HepG2 (cell line): ENCODE data around the gene CAND1. TPM values are rescaled to one million over a fixed set of nuclear protein-coding genes. Genes with fewer than 3 reads are reported as not detected.

Source experiments
- AKNA ChIP-seq: sonication (generic); formaldehyde crosslinking; IDR thresholded peaks from 2 replicates; pipeline ENCODE4 v1.4.0; 2020; ENCODE audit warnings: missing genetic modification reagents, borderline replicate concordance
- BCL6 ChIP-seq: IDR thresholded peaks from 2 replicates; pipeline ENCODE4 v1.6.1; 2016; ENCODE audit warnings: missing genetic modification reagents, missing compliant biosample characterization
- ELF3 ChIP-seq: IDR thresholded peaks from 2 replicates; pipeline ENCODE4 v1.6.1; 2016; ENCODE audit warnings: missing genetic modification reagents, missing compliant biosample characterization
- TFDP1 ChIP-seq: IDR thresholded peaks from 2 replicates; pipeline ENCODE4 v1.6.1; 2016; ENCODE audit warnings: missing compliant biosample characterization, missing genetic modification reagents, borderline replicate concordance
- THAP7 ChIP-seq: sonication (generic); formaldehyde crosslinking; IDR thresholded peaks from 2 replicates; pipeline ENCODE4 v1.8.1; 2023; ENCODE audit warnings: mild to moderate bottlenecking, missing genetic modification reagents
- ZFP41 ChIP-seq: sonication (generic); formaldehyde crosslinking; IDR thresholded peaks from 2 replicates; pipeline ENCODE4 v1.4.0; 2020; ENCODE audit warnings: mild to moderate bottlenecking, missing genetic modification reagents, borderline replicate concordance
- ZNF280B ChIP-seq: sonication (generic); formaldehyde crosslinking; IDR thresholded peaks from 2 replicates; pipeline ENCODE4 v1.5.0; 2020; ENCODE audit warnings: missing genetic modification reagents, mild to moderate bottlenecking, borderline replicate concordance
- polyA plus RNA-seq, 8 experiments: library from polyadenylated mRNA; depleted of rRNA in 3 of 8; stranded (reverse) in 7 of 8; unstranded in 1 of 8; fragments of >200 nt; fragmentation: Illumina TruSeq in 4 of 8; extraction: Trizol in 4 of 8; gene quantifications; 2 replicates each; pipeline versions ENCODE4 v1.2.1 to v1.2.3, GENCODE V29; 2011 to 2016; ENCODE audit warnings: low read depth in 4 of 8, missing spikeins in 1 of 8, mixed read lengths in 1 of 8; ENCODE audit not compliant: insufficient read depth in 1 of 8
- total RNA-seq, 5 experiments: library from RNA; depleted of rRNA; stranded (reverse); fragments of >200 nt; fragmentation: Illumina TruSeq; extraction: Trizol; gene quantifications; 2 replicates each; pipeline ENCODE4 v1.2.3, GENCODE V29; 2016; ENCODE audit warnings: low read depth in 1 of 5
- TF ChIP-seq, protein P1 (sequence below), 2 experiments: sonication (generic) in 1 of 2; formaldehyde crosslinking in 1 of 2; IDR thresholded peaks; 2 replicates each; pipeline versions ENCODE4 v1.4.0 to v1.6.1; 2018 to 2020; ENCODE audit warnings: missing genetic modification reagents in 2 of 2, borderline replicate concordance in 1 of 2, low read depth in 1 of 2, mild to moderate bottlenecking in 1 of 2, missing biosample characterization in 1 of 2
- TF ChIP-seq, protein P2 (sequence below): sonication (generic); formaldehyde crosslinking; IDR thresholded peaks from 2 replicates; pipeline ENCODE4 v1.4.0; 2020; ENCODE audit warnings: missing genetic modification reagents, borderline replicate concordance
- TF ChIP-seq, protein P3 (sequence below): sonication (generic); formaldehyde crosslinking; IDR thresholded peaks from 2 replicates; pipeline ENCODE4 v1.4.0; 2020; ENCODE audit warnings: missing genetic modification reagents

Gene CAND1
- total and polyA plus RNA-seq, 2 of the 13 experiments (the other 11 are each of a cell fraction or from before 2014, with no cell fraction given): 56.2 to 138 TPM

DNA sequence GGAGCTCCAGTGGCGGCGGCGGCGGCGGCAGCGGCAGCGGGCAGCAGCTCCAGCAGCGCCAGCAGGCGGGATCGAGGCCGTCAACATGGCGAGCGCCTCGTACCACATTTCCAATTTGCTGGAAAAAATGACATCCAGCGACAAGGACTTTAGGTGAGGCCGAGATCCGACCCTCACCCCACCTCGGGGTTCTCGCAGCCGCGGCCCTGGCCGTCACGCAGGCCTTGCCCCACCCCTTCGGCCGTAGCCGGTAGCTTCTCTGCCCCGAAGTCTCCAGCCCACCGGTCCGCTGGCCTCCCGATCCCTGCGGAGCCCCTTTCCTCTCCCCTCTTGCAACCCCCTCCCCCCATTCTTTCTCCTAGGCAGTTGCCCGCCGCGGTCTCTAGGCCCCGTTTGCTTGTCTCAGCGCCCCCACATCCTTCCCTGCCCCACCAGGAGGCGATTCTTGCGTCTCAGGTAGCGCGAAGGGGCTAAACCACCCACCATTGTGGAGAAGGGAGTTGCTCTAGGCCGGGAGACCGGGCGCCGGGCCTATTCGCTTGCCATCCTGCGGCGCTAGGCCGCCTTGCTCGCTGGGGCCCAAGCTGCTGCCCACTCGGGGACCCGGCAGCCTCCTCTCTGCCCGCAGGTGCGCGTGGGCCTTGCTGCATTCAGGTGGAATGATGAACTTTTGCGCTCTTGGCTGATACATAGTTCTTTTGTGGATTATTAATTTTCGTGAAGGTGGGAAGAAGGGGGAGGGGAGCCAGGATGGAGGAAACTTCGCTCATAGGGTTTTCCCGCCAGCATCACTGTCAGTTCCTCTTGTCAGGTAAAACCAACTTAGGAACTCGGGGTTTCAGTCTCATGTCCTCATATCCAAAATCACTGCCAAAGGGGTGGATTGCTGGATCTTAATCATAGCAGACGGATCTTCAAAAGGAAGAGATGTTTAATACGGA lies 745 bp downstream of the CAND1 start (continued):
- TF ChIP-seq, protein P1, sequence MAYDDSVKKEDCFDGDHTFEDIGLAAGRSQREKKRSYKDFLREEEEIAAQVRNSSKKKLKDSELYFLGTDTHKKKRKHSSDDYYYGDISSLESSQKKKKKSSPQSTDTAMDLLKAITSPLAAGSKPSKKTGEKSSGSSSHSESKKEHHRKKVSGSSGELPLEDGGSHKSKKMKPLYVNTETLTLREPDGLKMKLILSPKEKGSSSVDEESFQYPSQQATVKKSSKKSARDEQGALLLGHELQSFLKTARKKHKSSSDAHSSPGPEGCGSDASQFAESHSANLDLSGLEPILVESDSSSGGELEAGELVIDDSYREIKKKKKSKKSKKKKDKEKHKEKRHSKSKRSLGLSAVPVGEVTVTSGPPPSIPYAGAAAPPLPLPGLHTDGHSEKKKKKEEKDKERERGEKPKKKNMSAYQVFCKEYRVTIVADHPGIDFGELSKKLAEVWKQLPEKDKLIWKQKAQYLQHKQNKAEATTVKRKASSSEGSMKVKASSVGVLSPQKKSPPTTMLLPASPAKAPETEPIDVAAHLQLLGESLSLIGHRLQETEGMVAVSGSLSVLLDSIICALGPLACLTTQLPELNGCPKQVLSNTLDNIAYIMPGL (CRISPR knock-in tag; IDR thresholded peaks at IDR 0.05; ENCODE audit: borderline replicate concordance in 1 of 2, low read depth in 1 of 2): peak; percentile 9 to 30
- TF ChIP-seq AKNA (CRISPR knock-in tag) (no peak), ZFP41 (CRISPR knock-in tag) (no peak), THAP7 (CRISPR knock-in tag) (no peak), ELF3 (CRISPR knock-in tag) (no peak), TFDP1 (CRISPR knock-in tag) (peak; percentile 50; the same call in 1 of the 2 replicates), BCL6 (no peak), ZNF280B (CRISPR knock-in tag) (no peak)
- TF ChIP-seq, protein P2, sequence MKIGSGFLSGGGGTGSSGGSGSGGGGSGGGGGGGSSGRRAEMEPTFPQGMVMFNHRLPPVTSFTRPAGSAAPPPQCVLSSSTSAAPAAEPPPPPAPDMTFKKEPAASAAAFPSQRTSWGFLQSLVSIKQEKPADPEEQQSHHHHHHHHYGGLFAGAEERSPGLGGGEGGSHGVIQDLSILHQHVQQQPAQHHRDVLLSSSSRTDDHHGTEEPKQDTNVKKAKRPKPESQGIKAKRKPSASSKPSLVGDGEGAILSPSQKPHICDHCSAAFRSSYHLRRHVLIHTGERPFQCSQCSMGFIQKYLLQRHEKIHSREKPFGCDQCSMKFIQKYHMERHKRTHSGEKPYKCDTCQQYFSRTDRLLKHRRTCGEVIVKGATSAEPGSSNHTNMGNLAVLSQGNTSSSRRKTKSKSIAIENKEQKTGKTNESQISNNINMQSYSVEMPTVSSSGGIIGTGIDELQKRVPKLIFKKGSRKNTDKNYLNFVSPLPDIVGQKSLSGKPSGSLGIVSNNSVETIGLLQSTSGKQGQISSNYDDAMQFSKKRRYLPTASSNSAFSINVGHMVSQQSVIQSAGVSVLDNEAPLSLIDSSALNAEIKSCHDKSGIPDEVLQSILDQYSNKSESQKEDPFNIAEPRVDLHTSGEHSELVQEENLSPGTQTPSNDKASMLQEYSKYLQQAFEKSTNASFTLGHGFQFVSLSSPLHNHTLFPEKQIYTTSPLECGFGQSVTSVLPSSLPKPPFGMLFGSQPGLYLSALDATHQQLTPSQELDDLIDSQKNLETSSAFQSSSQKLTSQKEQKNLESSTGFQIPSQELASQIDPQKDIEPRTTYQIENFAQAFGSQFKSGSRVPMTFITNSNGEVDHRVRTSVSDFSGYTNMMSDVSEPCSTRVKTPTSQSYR (CRISPR knock-in tag): peak; percentile 25
- TF ChIP-seq, protein P3, sequence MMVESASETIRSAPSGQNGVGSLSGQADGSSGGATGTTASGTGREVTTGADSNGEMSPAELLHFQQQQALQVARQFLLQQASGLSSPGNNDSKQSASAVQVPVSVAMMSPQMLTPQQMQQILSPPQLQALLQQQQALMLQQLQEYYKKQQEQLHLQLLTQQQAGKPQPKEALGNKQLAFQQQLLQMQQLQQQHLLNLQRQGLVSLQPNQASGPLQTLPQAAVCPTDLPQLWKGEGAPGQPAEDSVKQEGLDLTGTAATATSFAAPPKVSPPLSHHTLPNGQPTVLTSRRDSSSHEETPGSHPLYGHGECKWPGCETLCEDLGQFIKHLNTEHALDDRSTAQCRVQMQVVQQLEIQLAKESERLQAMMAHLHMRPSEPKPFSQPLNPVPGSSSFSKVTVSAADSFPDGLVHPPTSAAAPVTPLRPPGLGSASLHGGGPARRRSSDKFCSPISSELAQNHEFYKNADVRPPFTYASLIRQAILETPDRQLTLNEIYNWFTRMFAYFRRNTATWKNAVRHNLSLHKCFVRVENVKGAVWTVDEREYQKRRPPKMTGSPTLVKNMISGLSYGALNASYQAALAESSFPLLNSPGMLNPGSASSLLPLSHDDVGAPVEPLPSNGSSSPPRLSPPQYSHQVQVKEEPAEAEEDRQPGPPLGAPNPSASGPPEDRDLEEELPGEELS: no peak
